Memory B cell (primary cell): ENCODE measurements around the gene RUNX3.

Experiments used
- ATAC-seq: fragments of 150-1000 bp; cut with Tn5 transposase; 2 replicates; pipeline ENCODE4 v1.10.0; 2021; ENCODE audit warnings: low read depth, mild to moderate bottlenecking, moderate library complexity
- DNase-seq, 2 donors: peaks; one replicate each; pipeline ENCODE4 v3.0.0; 2022; ENCODE audit warnings: low spot score in 2 of 2
- H3K27ac Mint-ChIP-seq: one replicate; pipeline ENCODE4 v1.8.0; 2022; ENCODE audit warnings: mild to moderate bottlenecking, moderate library complexity, mixed read lengths
- H3K27me3 Mint-ChIP-seq: one replicate; pipeline ENCODE4 v1.8.0; 2022; ENCODE audit warnings: mixed read lengths
- H3K36me3 Mint-ChIP-seq: one replicate; pipeline ENCODE4 v1.8.0; 2022; ENCODE audit warnings: mild to moderate bottlenecking, mixed read lengths
- H3K4me1 Mint-ChIP-seq: one replicate; pipeline ENCODE4 v1.8.0; 2022; ENCODE audit warnings: mixed read lengths
- H3K4me3 Mint-ChIP-seq: one replicate; pipeline ENCODE4 v1.8.0; 2022; ENCODE audit warnings: mild to moderate bottlenecking, moderate library complexity, mixed read lengths
- H3K9me3 Mint-ChIP-seq: one replicate; pipeline ENCODE4 v1.8.0; 2022; ENCODE audit warnings: mixed read lengths

RUNX3 gene

DNA sequence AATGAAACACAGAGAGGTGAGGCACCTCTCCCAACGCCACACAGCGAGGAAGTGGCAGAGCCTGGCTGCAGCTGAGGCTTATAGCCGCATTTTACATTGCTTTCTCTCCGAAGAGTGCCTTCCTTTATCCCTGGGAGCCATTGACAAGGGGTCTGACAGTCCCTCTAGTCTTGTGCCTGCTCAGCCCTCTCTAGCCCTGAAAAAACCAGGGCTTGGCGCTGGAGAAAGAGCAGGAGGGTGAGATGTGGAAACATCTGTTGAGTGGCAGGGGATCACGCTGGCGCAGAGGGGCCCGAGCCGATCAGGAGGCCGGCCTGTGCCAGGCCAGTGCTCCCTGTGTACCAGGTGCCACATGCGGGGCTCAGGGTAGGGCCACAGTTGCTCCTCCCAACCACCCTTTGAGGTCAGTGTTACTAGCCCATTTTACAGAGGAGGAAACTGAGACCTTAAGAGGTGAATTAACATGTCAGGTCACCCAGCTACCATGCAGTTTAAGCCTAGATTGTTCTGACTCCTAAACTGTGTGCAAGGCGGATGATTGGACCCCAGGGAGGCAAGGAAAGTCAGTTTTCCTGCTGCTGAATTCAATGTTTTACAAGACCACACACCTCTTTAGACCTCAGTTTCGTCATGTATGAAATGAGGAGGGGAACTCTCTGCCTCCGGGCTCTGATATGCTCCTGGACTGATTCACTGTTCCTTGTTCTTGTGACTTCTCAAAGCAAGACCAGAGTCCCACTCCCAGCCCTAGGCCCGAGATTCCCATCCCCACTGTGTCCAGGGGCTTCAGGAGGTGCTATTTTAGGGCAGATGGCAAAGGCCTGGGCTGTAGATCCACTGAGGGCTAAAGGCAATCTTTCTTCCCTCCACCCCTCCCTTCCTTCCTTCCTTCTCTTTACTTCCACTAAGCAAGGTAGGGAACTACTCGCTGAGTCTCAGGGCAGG, 28.0 kb upstream of the RUNX3 start:
- peaks cover 44% of the 10 kb centered on the region for H3K4me1 Mint-ChIP-seq
- DNase-seq (no peak), ATAC-seq (no peak)
- H3K9me3 Mint-ChIP-seq = no peaks in the 10 kb centered on the region
- H3K36me3 Mint-ChIP-seq = no peaks in the 10 kb centered on the region
- H3K27me3 Mint-ChIP-seq = no peaks in the 10 kb centered on the region
- H3K4me3 Mint-ChIP-seq = peak overlapping the region; percentile 22
- peak overlapping the region; percentile 60 for H3K27ac Mint-ChIP-seq

DNA sequence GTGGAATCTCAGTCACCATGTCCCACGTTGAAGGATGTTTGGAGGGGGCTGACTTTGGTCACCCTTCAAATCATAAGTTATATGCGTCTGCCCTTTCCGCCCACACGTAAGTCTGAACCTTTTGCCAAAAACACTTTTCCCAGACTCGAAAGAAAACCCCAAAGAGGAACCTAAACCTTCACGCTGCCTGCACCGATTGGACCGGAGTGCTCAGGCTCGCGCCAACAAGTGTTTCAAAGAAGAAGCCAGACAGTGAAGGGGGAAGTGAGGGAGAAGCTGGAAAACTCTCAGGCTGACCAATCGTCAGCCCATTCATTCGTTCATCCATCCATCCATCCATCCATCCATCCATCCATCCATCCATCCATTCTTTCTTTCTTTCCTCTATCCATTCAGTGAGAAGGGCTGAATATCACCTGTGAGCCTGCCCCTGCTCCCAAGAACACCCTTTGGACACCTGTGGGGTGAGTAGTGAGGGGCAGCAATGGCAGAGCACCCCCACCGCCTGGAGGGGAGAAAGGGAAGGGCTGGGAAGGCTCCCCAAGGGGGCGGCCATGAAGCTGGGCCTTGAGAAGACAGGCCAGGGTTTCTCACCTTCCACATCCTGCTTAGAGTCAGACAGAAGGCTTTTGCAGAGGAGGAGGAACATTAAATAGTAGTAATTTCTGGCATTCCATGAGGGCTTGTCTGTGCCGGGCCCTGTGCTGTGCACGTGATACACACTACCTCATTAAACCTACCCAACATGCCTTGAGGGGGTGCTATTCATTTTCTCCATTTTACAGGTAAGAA, 27.1 kb upstream of the RUNX3 start:
- Mint-ChIP-seq H3K36me3 (no peaks in the 10 kb centered on the region), H3K4me3 (peak overlapping the region; percentile 31), H3K4me1 (peaks cover 45% of the 10 kb centered on the region), H3K27ac (peak overlapping the region; percentile 45), H3K27me3 (no peaks in the 10 kb centered on the region), H3K9me3 (no peaks in the 10 kb centered on the region)
- ATAC-seq (peak; percentile 62), DNase-seq (peak in 1 of 2 donors; percentile 37)

DNA sequence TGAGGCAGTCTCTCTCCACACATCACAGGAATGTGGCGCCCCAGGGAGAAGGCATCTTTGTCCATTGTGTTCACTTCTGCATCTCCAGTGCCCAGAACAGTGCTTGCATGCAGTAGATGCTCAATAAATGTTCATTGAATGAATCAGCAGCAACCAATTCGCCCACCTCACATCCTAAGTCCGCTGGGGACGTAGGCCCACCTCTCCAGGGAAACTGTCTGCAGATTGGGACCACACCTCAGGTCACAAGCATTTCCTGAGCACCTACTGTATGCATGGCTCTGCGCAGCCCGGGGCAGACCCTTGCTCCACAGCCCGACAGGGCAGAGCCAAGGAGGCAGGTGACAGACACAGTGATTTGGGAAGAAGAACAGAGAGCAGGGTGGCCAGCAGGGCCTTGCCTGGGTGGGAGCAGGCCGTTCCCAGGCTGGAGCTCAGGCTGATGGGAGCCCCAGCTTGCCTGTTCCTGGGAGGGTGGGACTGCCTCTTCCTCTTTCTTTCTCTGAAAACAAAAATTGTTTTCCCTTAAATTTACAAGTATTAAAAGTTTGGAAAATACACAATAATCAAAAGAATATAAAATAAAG, 25.8 kb upstream of the RUNX3 start:
- Mint-ChIP-seq H3K27ac (peak overlapping the region; percentile 76), H3K36me3 (no peaks in the 10 kb centered on the region)

DNA sequence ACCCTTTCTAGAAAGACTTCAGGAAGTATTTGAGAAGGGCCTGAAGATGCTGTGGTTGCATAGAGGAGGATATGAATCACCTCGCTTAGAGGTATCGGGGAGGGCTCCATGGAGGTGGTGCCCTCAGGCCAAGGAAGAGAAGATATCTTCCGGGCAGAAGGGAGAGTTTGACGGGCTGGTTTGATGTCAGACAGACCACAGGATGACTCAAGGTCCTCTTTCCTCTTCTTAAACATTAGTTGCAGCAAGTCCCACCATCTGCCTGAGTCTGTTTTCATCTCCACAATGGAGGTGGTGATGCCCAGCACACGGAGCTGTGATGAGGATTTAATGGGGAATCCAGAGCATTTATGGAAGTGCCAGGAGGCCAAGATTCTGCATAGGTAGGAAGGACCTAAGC, 25.1 kb upstream of the RUNX3 start:
- Mint-ChIP-seq H3K4me3 (peak overlapping the region; percentile 41), H3K4me1 (peaks cover 44% of the 10 kb centered on the region), H3K27ac (peak overlapping the region; percentile 76), H3K36me3 (no peaks in the 10 kb centered on the region), H3K9me3 (no peaks in the 10 kb centered on the region), H3K27me3 (no peaks in the 10 kb centered on the region)
- DNase-seq = no peak
- ATAC-seq = peak; percentile 43

More for the DNA sequence above, 25.8 kb upstream of the RUNX3 start:
- H3K4me1 Mint-ChIP-seq = peaks cover 46% of the 10 kb centered on the region
- no peak overlapping the region for H3K4me3 Mint-ChIP-seq
- no peak for DNase-seq
- H3K9me3 Mint-ChIP-seq = no peaks in the 10 kb centered on the region
- H3K27me3 Mint-ChIP-seq = no peaks in the 10 kb centered on the region
- no peak for ATAC-seq

DNA sequence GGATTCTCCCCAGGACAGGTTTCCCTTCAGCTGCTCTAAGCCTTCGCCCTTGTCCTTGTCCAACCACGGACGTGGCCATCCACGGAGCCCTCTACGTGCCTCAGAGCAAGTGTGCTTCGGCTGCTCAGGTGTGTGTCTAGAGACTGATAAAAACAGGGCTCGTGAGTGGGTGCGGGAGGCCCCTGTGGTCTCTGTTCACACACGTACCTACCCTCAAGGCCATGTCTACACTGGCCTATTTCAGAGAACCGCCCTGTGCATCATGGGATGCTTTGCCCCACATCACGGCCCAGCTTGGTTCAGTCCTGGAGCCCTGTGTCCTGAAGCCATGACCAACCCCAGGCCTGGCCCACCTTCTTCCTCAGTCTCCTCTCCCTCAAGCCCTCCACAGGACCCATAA, 24.6 kb upstream of the RUNX3 start:
- Mint-ChIP-seq H3K27me3 (no peaks in the 10 kb centered on the region), H3K9me3 (no peaks in the 10 kb centered on the region), H3K4me3 (peak overlapping the region; percentile 41), H3K27ac (peak overlapping the region; percentile 76), H3K36me3 (no peaks in the 10 kb centered on the region), H3K4me1 (peaks cover 38% of the 10 kb centered on the region)
- DNase-seq = no peak
- ATAC-seq = no peak

DNA sequence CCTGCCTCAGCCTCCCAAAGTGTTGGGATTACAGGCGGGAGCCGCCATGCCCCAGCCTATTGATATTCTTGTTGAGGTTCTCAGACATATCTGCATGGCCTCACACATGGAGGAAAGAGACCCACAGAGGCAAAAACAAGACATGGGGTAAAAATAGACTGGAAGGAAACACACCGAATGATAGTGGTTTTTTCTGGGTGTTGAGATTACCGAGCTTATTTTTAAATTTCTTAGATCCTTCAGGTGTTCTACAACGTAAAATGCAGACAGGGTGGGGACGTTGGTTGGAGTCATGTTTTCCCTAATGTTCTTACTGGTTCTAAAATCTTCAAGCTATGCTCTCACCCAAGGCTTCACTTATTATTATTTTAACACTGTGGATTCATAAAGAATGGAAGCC, 23.9 kb upstream of the RUNX3 start:
- peak overlapping the region; percentile 27 for H3K4me3 Mint-ChIP-seq
- no peaks in the 10 kb centered on the region for H3K36me3 Mint-ChIP-seq
- peak overlapping the region; percentile 76 for H3K27ac Mint-ChIP-seq
- no peaks in the 10 kb centered on the region for H3K9me3 Mint-ChIP-seq
- H3K4me1 Mint-ChIP-seq = peaks cover 38% of the 10 kb centered on the region
- H3K27me3 Mint-ChIP-seq = no peaks in the 10 kb centered on the region
- ATAC-seq (no peak), DNase-seq (no peak)

DNA sequence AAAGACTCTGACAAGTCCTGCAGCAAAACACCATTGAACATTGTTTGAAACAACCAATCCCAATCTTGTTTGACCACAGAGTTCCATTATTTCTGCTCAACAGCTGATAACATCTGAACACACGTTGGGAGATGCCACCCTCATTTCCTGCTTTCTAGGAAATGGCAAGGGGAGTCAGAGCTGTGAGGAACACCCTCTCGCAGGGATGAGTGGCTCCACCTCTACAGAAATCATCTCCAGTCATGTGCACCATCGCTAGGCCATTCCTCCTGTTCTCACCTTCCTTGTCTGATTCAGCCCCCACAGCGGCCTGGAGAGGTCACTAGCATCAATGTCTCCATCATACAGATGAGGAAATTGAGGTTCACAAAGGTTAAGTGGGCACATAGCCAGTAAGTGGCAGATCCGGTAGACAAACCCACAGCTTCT, 22.4 kb upstream of the RUNX3 start:
- no peak for DNase-seq
- Mint-ChIP-seq H3K4me1 (peaks cover 44% of the 10 kb centered on the region), H3K36me3 (no peaks in the 10 kb centered on the region), H3K4me3 (no peak overlapping the region), H3K27me3 (no peaks in the 10 kb centered on the region), H3K27ac (peak overlapping the region; percentile 84), H3K9me3 (no peaks in the 10 kb centered on the region)
- ATAC-seq = peak; percentile 55

DNA sequence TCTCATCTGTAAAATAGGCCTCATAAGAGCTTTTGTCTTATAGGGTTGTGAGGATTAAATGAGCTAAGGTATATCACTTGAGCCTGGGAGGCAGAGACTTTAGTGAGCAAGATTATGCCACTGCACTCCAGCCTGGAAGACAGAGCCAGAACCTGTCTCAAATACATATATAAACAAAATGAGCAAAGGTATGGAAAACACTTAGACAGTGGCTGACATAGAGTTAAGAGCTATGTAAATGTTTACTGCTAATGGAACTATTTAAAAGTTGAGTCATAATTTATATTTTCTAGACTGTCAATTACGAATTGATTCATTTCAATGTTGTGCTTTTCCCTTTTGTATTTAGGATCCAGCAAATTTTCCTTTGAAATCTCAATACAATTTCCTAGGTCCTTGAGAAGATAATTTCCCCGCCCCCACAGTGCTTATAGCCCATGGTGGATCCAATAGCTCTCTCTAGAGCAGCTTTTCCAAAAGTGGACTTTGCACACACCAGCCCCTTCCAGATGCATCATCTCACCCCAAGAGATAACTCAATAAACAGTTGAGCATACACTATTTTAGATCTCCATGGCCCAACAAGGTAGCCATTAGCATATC, 21.8 kb upstream of the RUNX3 start:
- peaks cover 42% of the 10 kb centered on the region for H3K4me1 Mint-ChIP-seq
- H3K27ac Mint-ChIP-seq = peak overlapping the region; percentile 84
- no peak overlapping the region for H3K4me3 Mint-ChIP-seq
- no peaks in the 10 kb centered on the region for H3K9me3 Mint-ChIP-seq
- ATAC-seq = no peak
- no peaks in the 10 kb centered on the region for H3K36me3 Mint-ChIP-seq
- no peaks in the 10 kb centered on the region for H3K27me3 Mint-ChIP-seq
- DNase-seq = no peak

DNA sequence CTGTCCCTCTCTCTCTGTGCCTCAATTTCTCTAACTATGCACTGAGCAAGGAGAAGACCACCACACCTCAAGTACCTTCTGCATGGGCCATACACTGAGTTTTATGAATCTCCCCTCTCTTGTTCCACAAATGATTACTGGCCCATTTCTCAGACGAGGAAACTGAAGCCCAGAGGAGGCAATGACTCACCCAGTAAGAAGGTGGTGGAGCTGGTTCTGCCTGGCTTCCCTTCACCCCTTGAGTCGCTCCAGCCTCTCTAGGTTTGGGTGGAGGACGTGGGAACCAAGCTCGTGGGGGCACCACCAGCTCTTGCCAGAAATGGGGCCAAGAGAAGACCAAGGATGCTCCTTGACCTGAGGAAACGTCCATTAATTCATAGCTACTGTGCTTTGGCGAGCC, 21.3 kb upstream of the RUNX3 start:
- H3K36me3 Mint-ChIP-seq = no peaks in the 10 kb centered on the region
- ATAC-seq = no peak
- peaks cover 39% of the 10 kb centered on the region for H3K4me1 Mint-ChIP-seq
- H3K27ac Mint-ChIP-seq = peak overlapping the region; percentile 84
- no peaks in the 10 kb centered on the region for H3K9me3 Mint-ChIP-seq
- no peak overlapping the region for H3K4me3 Mint-ChIP-seq
- H3K27me3 Mint-ChIP-seq = no peaks in the 10 kb centered on the region
- no peak for DNase-seq

DNA sequence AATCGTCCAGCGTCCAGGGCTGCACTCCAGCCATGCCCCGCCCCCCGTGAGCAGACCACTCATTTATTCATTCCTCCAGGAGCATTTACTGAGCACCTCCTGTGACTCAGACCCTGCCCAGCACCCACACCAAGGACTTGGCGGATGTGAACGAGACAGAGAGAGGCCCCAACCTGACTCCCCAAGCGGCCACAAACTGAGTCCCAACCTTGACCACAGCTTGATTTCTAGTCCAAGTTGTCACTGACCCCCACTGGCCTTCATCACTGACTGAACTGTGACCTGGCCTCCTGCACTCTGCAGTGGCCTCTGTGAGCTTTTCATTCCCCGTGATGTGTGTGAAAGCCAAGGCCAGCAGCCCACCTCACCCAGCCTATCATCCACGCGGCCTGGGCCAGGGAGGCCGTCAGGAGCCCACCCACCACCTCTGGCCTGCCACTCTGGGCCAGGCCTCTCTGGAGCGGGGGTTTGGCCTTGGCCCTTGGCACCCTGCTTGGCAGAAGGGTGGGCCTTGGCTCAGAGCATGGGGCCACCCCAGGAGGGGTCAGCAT, 19.3 kb upstream of the RUNX3 start:
- no peaks in the 10 kb centered on the region for H3K27me3 Mint-ChIP-seq
- H3K4me1 Mint-ChIP-seq = peaks cover 29% of the 10 kb centered on the region
- ATAC-seq = no peak
- no peak for DNase-seq
- no peak overlapping the region for H3K4me3 Mint-ChIP-seq
- no peak overlapping the region for H3K27ac Mint-ChIP-seq
- H3K36me3 Mint-ChIP-seq = no peaks in the 10 kb centered on the region
- H3K9me3 Mint-ChIP-seq = no peaks in the 10 kb centered on the region

DNA sequence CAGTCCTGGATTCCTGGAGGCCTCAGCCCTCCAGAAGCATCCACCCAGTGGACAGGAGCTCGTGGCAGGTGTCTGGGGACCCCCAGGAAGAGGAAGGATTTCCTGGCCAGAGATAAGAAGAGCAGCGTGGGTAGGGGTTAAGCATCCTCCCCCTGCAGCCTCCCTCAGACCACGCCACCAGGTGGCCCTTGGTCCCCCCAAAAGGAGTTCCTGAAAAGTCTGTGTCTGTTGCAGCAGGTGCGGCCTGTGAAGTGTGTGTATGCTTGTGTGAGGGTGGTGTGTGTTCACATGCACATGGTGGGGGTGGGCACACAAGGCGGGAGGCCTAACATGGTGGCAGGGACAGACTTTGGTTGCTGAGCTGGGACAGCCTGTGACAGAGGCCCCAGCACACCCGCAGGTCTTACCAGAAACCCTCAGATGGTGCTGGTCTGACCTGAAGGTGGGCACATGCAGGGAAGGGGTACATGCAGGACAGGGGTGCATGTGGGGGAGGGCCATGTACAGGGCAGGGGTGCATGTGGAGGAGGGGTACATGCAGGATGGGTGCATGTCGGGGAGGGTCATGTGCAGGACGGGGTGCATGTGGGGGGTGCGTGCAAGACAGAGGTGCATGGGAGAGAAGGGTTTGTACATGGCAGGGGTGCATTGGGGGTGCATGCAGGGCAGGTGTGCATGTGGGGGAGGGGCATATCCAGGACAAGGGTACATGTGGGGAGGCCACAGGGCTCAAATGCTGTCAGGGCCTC, 18.2 kb upstream of the RUNX3 start:
- H3K9me3 Mint-ChIP-seq = no peaks in the 10 kb centered on the region
- H3K4me1 Mint-ChIP-seq = peaks cover 27% of the 10 kb centered on the region
- ATAC-seq (peak; percentile 62), DNase-seq (no peak)
- peak overlapping the region; percentile 19 for H3K27ac Mint-ChIP-seq
- no peaks in the 10 kb centered on the region for H3K27me3 Mint-ChIP-seq
- H3K4me3 Mint-ChIP-seq = no peak overlapping the region
- H3K36me3 Mint-ChIP-seq = no peaks in the 10 kb centered on the region

DNA sequence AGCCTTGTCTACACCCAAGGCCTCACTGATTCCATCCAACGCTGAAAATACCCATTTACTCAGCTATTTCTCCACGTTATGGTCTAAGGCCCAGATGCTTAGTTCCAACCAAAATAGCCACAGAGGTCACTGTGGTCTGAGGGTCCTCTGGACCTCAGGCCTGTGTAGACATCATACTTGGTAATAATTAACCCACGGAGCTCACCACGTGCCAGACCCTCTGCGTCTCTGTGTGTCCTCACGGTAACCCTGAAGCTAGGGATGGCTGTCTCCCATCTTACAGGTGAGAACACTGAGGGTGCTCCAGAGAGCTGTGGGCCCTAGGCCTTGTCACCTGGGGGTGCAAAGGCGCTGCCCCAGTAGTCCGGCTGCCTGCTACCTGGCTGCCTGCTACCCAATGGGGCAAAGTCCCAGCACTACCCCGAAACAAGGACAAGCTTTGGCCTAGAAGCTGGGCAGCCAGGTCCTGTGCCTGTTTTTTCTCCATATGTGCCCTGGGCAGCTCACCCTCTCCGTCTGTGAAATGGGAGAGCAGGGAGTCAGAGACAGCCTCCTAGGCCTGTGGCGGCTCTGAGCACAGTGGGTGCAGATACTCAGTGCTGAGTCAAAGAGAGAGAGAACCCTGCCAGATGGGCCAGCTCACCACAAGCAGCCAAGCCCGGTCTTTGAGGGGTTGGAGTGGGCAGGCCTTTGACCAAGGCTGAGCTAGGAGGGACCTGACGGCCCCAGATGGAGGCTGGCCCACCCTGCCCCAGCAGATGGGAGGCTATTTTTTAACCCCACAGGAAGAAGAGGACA, 17.0 kb upstream of the RUNX3 start:
- ATAC-seq (peak; percentile 34), DNase-seq (no peak)
- peak overlapping the region; percentile 19 for H3K27ac Mint-ChIP-seq
- H3K9me3 Mint-ChIP-seq = no peaks in the 10 kb centered on the region
- no peak overlapping the region for H3K4me3 Mint-ChIP-seq
- H3K36me3 Mint-ChIP-seq = no peaks in the 10 kb centered on the region
- H3K27me3 Mint-ChIP-seq = no peaks in the 10 kb centered on the region
- H3K4me1 Mint-ChIP-seq = peaks cover 25% of the 10 kb centered on the region
